ENCODE measurements around the gene KRTAP9-2.
"Not testable (repeated sequence)": the region's sequence is repeated elsewhere in the genome, so short reads cannot be mapped to it uniquely, and the experiment has no call there.

The KRTAP9-2 gene

DNA sequence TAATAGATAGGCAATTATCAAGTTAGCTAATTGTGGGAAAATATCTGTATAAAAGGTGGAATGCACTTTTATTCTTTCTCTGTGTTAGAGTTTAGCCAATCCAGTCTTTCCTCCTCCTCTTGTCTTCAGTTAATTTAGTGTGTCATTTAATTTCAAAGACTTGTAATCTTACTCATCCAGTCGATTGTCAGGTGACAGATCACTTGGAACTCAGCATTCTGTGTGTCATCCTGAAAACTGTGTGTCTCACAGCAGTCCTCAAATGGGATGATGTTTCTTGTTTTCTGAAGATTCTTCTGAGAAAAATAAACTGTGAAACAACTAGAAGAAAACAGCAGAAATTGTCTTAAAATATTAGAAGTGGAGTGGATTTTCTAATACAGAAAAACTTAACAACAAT is 41.4 kb upstream of the KRTAP9-2 start:
- TF ChIP-seq, protein P1, sequence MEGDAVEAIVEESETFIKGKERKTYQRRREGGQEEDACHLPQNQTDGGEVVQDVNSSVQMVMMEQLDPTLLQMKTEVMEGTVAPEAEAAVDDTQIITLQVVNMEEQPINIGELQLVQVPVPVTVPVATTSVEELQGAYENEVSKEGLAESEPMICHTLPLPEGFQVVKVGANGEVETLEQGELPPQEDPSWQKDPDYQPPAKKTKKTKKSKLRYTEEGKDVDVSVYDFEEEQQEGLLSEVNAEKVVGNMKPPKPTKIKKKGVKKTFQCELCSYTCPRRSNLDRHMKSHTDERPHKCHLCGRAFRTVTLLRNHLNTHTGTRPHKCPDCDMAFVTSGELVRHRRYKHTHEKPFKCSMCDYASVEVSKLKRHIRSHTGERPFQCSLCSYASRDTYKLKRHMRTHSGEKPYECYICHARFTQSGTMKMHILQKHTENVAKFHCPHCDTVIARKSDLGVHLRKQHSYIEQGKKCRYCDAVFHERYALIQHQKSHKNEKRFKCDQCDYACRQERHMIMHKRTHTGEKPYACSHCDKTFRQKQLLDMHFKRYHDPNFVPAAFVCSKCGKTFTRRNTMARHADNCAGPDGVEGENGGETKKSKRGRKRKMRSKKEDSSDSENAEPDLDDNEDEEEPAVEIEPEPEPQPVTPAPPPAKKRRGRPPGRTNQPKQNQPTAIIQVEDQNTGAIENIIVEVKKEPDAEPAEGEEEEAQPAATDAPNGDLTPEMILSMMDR (conservative IDR thresholded peaks at IDR 0.05; ENCODE audit: low read depth), result no peak
- POLR2A ChIA-PET (ENCODE audit: low non-redundant PET), result no interaction called here
- no peak for DNase-seq (ENCODE audit: low spot score)
- CTCF ChIA-PET, result interaction anchor here (0.6 to 1.0 kb wide), 2 partner anchors 11 to 175 kb away, joined by 3 read pairs; no protein-coding TSS in a partner anchor
- H3K27ac ChIP-seq, result no peak overlapping the region

DNA sequence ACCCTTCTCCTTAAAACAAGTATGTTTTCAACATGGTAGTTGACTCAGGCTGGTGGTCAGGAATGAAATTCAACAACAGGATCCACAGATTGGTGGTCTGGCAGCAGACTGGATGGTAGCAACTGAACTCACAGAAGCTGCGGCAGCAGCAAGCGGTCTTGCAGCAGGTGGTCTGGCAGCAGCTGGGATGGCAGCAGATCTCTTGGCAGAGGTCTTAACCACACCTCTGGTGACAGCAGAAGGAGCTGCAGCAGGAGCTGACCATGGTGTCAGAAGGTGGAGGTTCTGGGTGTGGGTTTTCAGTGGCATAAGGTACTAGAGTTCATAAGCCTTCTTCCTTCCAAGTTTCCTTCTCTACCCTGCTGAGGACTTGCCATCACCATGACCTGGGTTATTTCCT is 39.6 kb upstream of the KRTAP9-2 start:
- CTCF ChIA-PET, result no interaction called here
- TF ChIP-seq, protein P1 (conservative IDR thresholded peaks at IDR 0.05; ENCODE audit: low read depth), result no peak
- no peak overlapping the region for H3K27ac ChIP-seq
- no peak for DNase-seq (ENCODE audit: low spot score)
- POLR2A ChIA-PET (ENCODE audit: low non-redundant PET), result no interaction called here

DNA sequence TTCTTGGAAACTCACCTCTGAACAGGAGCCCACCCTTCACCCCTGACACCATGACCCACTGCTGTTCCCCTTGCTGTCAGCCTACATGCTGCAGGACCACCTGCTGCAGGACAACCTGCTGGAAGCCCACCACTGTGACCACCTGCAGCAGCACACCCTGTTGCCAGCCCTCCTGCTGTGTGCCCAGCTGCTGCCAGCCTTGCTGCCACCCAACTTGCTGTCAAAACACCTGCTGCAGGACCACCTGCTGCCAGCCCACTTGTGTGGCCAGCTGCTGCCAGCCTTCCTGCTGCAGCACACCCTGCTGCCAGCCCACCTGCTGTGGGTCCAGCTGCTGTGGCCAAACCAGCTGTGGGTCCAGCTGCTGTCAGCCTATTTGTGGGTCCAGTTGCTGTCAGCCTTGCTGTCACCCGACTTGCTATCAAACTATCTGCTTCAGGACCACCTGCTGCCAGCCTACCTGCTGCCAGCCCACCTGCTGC is 36.6 kb upstream of the KRTAP9-2 start, which contains the start of gene KRTAP9-1:
Gene KRTAP9-1 (plus strand): TSS at position 51 of the 482 bp plus-strand sequence. CDS start 0 bp downstream, at position 51.
- DNase-seq (ENCODE audit: low spot score); POLR2A ChIA-PET (ENCODE audit: low non-redundant PET); H3K27ac ChIP-seq: not testable (repeated sequence)
- CTCF ChIA-PET, result interaction anchor here (0.7 kb wide), 1 partner anchor 306 kb away, joined by 5 read pairs; no protein-coding TSS in a partner anchor

DNA sequence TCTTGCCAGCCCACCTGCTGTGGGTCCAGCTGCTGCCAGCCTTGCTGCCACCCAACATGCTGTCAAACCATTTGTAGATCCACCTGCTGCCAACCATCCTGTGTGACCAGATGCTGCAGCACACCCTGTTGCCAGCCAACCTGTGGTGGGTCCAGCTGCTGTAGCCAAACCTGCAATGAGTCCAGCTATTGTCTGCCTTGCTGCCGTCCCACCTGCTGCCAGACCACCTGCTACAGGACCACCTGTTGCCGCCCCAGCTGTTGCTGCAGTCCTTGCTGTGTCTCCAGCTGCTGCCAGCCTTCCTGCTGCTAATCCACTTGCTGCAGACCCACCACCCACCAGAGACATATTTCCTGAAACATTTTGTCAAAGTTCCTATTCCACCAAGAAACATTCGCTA is 36.1 kb upstream of the KRTAP9-2 start:
- DNase-seq (ENCODE audit: low spot score), result no peak
- no peak overlapping the region for H3K27ac ChIP-seq
- ChIA-PET CTCF (interaction anchor here (0.7 kb wide), 1 partner anchor 305 kb away, joined by 5 read pairs; no protein-coding TSS in a partner anchor), POLR2A (ENCODE audit: low non-redundant PET) (no interaction called here)
- TF ChIP-seq, protein P1 (conservative IDR thresholded peaks at IDR 0.05; ENCODE audit: low read depth), result no peak

DNA sequence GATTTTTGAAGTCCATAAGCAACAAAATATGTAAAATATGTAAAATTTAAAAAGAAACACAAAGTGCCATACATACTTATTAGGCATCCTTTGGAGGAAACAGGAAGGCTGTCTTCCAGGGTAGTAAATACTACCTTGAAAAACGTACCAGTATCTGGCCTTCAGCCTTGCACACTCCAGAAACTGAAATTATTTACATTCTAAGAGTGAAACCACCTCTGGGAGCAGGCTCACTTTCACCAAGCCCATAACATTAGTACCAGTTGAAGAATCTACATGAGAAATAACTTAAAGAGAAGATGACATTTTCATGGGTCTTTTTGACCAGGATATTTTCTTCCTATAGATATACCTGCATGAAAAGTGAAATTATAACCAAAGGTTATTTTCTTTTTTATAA is 30.4 kb upstream of the KRTAP9-2 start:
- DNase-seq (ENCODE audit: low spot score), result no peak
- ChIA-PET CTCF (no interaction called here), POLR2A (ENCODE audit: low non-redundant PET) (no interaction called here)

DNA sequence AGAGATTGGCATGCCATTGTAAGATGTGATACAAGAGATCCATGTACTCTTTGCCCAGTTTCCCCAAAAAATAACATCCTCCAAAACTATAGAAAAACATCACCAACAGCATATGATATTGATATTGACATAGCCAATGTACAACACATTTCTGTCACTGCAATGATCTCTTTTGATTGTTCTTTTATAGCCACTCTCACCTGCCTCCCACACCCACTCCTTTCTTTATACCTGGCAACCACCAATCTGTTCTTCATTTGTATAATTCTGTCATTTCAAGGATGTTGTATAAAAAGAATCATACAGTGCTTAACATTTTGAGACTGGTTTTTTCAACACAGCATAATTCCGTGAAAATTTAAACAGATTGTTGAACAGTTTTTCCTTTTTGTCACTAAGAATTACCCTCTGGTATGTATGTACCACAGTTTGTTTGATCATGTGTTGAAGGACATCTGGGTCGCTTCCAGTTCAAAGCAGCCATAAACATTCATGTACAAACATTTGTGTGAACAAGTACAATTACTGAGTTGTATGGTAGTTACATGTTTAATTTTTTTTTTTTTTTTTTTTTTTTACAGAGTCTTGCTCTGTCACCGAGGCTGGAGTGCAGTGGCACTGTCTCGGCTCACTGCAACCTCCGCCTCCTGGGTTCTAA is 26.9 kb upstream of the KRTAP9-2 start:
- H3K27ac ChIP-seq, result no peak overlapping the region
- POLR2A ChIA-PET (ENCODE audit: low non-redundant PET), result no interaction called here
- CTCF ChIA-PET, result no interaction called here
- DNase-seq (ENCODE audit: low spot score), result no peak
- TF ChIP-seq, protein P1 (conservative IDR thresholded peaks at IDR 0.05; ENCODE audit: low read depth), result no peak

More for the DNA sequence above, 30.4 kb upstream of the KRTAP9-2 start:
- TF ChIP-seq, protein P1 (conservative IDR thresholded peaks at IDR 0.05; ENCODE audit: low read depth), result no peak
- no peak overlapping the region for H3K27ac ChIP-seq

DNA sequence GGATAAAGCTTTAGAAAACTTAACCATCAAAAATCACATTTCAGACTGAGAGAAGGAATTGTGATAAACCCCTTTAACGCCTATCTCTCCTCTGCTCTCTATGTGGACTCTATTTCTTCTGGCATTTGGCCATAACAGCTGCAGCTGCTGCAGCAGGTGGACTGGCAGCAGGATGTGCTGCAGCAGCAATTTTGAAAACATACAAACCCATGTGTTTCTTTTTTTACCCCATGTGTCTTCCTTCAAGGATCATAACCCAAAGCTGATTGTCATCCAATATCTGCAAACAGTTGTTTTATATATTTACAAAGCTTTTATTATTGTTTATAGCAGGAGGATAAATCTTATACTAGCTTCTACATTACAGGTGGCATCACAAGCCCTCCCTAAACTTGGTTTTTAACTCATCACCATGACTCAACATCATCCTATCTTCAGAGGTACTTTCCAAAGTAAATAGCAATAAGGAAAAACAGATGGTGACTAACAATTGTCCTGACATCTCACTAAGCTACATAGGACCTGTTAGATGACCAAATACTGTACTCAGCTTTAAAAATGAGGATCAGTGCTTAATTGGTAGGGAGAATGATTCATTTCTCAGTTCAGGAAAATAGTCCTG is 14.5 kb upstream of the KRTAP9-2 start:
- TF ChIP-seq, protein P1 (conservative IDR thresholded peaks at IDR 0.05; ENCODE audit: low read depth), result no peak

More for the DNA sequence above, 14.5 kb upstream of the KRTAP9-2 start:
- H3K27ac ChIP-seq, result no peak overlapping the region
- peak; percentile 7 for DNase-seq (ENCODE audit: low spot score)
- ChIA-PET CTCF (interaction anchor here (0.6 to 0.7 kb wide), 2 partner anchors 156 to 341 kb away, joined by 3 to 7 read pairs; no protein-coding TSS in a partner anchor), POLR2A (ENCODE audit: low non-redundant PET) (no interaction called here)
